Gastrocnemius medialis (tissue), 4 donors: ENCODE measurements around the gene FZD2. TPM values are rescaled to one million over a fixed set of nuclear protein-coding genes. Genes with fewer than 3 reads are reported as not detected.
"Not testable (repeated sequence)": the region's sequence is repeated elsewhere in the genome, so short reads cannot be mapped to it uniquely, and the experiment has no call there.

Experiments
- ATAC-seq, 2 donors: fragments of 150-250 bp; one replicate each; pipeline ENCODE4 v1.9.1; 2016
- DNase-seq, 2 donors: peaks; one replicate each; pipeline ENCODE4 v3.0.0-alpha.2; 2019
- H3K27ac ChIP-seq, 4 donors: fragments of 200-600 bp; sonication (generic); 1 replicate in 1 of 4; 2 replicates in 3 of 4; pipeline ENCODE4 v1.5.1; 2016 to 2018; ENCODE audit warnings: mild to moderate bottlenecking in 2 of 4, moderate library complexity in 1 of 4
- H3K27me3 ChIP-seq, 3 donors: fragments of 200-600 bp; sonication (generic) in 2 of 3; 1 replicate in 1 of 3; 2 replicates in 2 of 3; pipeline versions ENCODE4 v1.5.1 to v1.6.0; 2016 to 2019; ENCODE audit warnings: mild to moderate bottlenecking in 1 of 3, moderate library complexity in 1 of 3
- H3K36me3 ChIP-seq, 2 donors: fragments of 200-600 bp; sonication (generic) in 1 of 2; one replicate each; pipeline ENCODE4 v1.5.1; 2017 to 2018
- H3K4me1 ChIP-seq, 2 donors: fragments of 200-600 bp; sonication (generic) in 1 of 2; one replicate each; pipeline ENCODE4 v1.5.1; 2016 to 2017; ENCODE audit warnings: mild to moderate bottlenecking in 2 of 2
- H3K4me3 ChIP-seq, 4 donors: fragments of 200-600 bp; sonication (generic) in 3 of 4; 1 replicate in 1 of 4; 2 replicates in 3 of 4; pipeline ENCODE4 v1.5.1; 2016 to 2019; ENCODE audit warnings: mild to moderate bottlenecking in 2 of 4
- H3K9me3 ChIP-seq, 3 donors: fragments of 200-600 bp; sonication (generic) in 2 of 3; 1 replicate in 1 of 3; 2 replicates in 2 of 3; pipeline ENCODE4 v1.5.1; 2016 to 2019
- POLR2A ChIP-seq, 2 donors: fragments of 450-650 bp; IDR thresholded peaks; one replicate each; pipeline ENCODE4 v1.6.1; 2017; ENCODE audit warnings: antibody characterized with exemption in 2 of 2, mild to moderate bottlenecking in 2 of 2, moderate library complexity in 2 of 2
- in situ Hi-C, 4 donors: fragments of 200-750 bp; cut with MboI; loops; one replicate each; pipeline versions ENCODE4 v1.15.0 to v1.8.0; 2017; ENCODE audit warnings: low sequenced_read_pairs in 4 of 4
- intact Hi-C: fragments of 100-400 bp; cut with DNase I; formaldehyde crosslinking; loops from one replicate; pipeline ENCODE4 v1.15.1; 2023; ENCODE audit warnings: low total_unique reads
- total RNA-seq, 4 donors: library from RNA; depleted of rRNA; stranded (reverse); fragments of >200 nt; gene quantifications; one replicate each; pipeline versions ENCODE4 v1.1.0 to v1.2.3, GENCODE V29; 2016
- TF ChIP-seq, protein P1 (sequence below), 5 experiments: fragments of 450-650 bp in 3 of 5; fragments of 200-600 bp in 2 of 5; sonication (generic) in 2 of 5; IDR thresholded peaks in 4 of 5; conservative IDR thresholded peaks in 1 of 5; 1 replicate in 4 of 5; 2 replicates in 1 of 5; pipeline ENCODE4 v1.5.1; 2016 to 2019; ENCODE audit warnings: antibody characterized with exemption in 5 of 5, mild to moderate bottlenecking in 3 of 5, moderate library complexity in 3 of 5

FZD2 gene
- total RNA-seq, 4 donors from 2014 or later, result 0.31 to 0.68 (median 0.58) TPM; not detected in 1

DNA sequence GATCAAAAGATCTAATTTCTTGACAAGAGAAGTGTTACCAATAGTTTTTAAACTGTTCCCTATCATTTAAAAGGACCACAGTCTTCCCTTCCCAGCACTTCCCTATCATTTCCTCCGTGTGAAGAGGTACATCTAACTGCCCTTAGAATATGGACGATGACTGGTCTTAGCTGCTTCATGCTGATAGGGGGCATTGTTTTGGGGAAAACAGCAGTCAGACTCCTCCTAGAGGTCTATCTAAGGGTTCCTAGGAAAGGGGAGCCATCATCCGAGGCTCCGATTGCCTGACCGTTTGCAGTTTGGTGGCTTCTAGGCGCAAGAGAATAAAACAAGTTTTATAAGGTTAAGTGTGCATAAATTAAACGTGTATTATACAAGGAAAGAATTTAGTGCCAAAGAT is 7.1 kb downstream of the FZD2 start:
- ATAC-seq (no peak), DNase-seq (no peak)
- no peak overlapping the region for H3K4me3 ChIP-seq
- H3K9me3 ChIP-seq, result no peaks in the 10 kb centered on the region
- peaks cover 4 to 14% (median 14%) of the 10 kb centered on the region in 3 donors for H3K27me3 ChIP-seq
- no peak overlapping the region for H3K27ac ChIP-seq
- no peak for TF ChIP-seq POLR2A (IDR thresholded peaks at IDR 0.05)
- TF ChIP-seq, protein P1, sequence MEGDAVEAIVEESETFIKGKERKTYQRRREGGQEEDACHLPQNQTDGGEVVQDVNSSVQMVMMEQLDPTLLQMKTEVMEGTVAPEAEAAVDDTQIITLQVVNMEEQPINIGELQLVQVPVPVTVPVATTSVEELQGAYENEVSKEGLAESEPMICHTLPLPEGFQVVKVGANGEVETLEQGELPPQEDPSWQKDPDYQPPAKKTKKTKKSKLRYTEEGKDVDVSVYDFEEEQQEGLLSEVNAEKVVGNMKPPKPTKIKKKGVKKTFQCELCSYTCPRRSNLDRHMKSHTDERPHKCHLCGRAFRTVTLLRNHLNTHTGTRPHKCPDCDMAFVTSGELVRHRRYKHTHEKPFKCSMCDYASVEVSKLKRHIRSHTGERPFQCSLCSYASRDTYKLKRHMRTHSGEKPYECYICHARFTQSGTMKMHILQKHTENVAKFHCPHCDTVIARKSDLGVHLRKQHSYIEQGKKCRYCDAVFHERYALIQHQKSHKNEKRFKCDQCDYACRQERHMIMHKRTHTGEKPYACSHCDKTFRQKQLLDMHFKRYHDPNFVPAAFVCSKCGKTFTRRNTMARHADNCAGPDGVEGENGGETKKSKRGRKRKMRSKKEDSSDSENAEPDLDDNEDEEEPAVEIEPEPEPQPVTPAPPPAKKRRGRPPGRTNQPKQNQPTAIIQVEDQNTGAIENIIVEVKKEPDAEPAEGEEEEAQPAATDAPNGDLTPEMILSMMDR (IDR thresholded peaks at IDR 0.05 in 4 of 5, conservative IDR thresholded peaks at IDR 0.05 in 1 of 5), result no peak
- in situ Hi-C loops (no loop called here), intact Hi-C loops (no loop called here)
- no peaks in the 10 kb centered on the region for H3K36me3 ChIP-seq
- no peaks in the 10 kb centered on the region for H3K4me1 ChIP-seq

DNA sequence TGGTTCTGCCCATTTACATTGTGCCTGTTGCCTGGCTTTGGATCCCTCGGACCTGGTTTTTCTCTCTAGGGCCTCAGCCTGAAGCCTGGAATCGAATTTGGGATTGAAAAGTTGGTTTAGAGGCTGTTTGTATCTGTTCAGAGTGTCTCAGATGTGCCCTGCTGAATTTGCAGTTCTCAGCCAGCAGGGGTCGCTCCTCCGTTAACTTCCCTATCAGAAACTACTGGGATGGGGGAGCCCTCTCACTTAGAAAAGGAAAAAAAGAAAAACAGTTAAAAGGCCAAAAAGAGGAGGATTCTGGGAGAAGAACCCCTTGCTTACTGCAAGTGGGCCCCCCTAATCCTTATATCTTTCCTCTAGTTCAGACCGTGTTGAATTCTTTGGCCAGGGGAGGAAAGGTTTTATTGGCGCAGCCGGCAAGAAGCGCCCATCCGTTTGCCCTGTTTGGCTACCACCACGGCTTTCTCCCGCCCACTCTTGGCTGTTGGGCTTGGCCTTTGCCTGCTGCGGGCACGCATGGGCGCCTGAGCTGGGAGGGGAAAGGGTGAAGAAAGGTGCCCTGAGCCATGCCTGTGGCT is 8.7 kb downstream of the FZD2 start:
- no peak for DNase-seq
- no peak for ATAC-seq

DNA sequence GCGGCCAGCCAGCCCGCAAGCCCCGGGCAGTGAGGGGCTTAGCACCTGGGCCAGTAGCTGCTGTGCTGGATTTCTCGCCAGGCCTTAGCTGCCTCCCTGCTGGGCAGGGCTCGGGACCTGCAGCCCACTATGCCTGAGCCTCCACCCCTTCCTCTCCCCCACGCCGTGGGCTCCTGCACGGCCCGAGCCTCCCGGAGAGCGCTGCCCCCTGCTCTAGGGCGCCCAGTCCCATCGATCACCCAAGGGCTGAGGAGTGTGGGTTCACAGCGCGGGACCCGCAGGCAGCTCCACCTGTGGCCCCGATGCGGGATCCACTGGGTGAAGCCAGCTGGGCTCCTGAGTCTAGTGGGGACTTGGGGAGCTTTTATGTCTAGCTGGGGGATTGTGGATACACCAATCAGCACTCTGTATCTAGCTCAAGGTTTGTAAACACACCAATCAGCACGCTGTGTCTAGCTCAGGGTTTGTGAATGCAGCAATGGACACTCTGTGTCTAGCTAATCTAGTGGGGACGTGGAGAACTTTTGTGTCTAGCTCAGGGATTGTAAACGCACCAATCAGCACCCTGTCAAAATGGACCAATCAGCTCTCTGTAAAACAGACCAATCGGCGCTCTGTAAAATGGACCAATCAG is 11.1 kb downstream of the FZD2 start:
- H3K27ac ChIP-seq, H3K9me3 ChIP-seq, intact Hi-C loops, H3K4me3 ChIP-seq, DNase-seq, H3K36me3 ChIP-seq, ATAC-seq, in situ Hi-C loops, H3K4me1 ChIP-seq: not testable (repeated sequence)
- H3K27me3 ChIP-seq, result peaks cover 0 to 10% (median 7%) of the 10 kb centered on the region in 3 donors

More for the DNA sequence above, 8.7 kb downstream of the FZD2 start:
- TF ChIP-seq POLR2A (IDR thresholded peaks at IDR 0.05), result no peak
- TF ChIP-seq, protein P1 (IDR thresholded peaks at IDR 0.05 in 4 of 5, conservative IDR thresholded peaks at IDR 0.05 in 1 of 5), result no peak
- intact Hi-C loops, result no loop called here
- Histone ChIP-seq H3K27ac (no peak overlapping the region), H3K36me3 (no peaks in the 10 kb centered on the region), H3K4me3 (no peak overlapping the region), H3K27me3 (peaks cover 4 to 9% (median 7%) of the 10 kb centered on the region in 3 donors), H3K9me3 (no peaks in the 10 kb centered on the region), H3K4me1 (no peaks in the 10 kb centered on the region)
- in situ Hi-C loops, result no loop called here

DNA sequence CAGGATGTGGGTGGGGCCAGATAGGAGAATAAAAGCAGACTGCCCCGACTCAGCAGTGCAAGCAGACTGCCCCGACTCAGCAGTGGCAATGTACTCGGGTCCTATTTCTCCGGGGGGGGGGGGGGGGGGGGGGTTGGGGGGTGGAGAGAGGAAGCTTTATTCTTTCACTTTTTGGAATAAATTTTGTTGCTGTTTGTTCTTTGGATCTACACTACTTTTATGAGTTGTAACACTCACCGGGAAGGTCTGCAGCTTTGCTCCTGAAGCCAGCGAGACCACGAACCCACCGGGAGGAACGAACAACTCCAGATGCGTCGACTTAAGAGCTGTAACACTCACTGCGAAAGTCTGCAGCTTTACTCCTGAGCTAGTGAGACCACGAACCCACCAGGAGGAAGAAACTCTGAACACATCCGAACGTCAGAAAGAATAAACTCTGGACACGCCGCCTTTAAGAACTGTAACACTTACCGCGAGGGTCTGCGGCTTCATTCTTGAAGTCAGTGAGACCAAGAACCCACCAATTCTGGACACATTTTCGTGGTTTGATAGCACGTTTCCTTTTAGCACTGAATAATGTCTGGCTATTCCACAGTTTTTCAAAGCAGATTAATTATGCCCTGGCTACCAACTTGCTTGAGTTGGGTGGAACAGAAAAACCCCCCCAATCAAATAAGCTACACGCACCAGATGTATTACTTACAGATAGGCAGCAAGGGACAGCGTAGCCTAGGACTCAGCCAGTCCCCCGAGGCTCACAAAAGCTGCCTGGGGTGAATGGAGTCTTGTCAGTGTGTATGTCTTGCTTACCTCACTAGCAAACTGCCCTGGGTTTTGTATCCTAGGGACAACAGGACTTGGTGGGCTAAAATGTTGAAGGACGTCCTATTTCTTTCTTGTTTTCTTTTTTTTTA is 11.9 kb downstream of the FZD2 start:
- intact Hi-C loops (no loop called here), in situ Hi-C loops (no loop called here)
- H3K4me3 ChIP-seq, result no peak overlapping the region
- no peak overlapping the region for H3K27ac ChIP-seq
- no peaks in the 10 kb centered on the region for H3K9me3 ChIP-seq
- no peaks in the 10 kb centered on the region for H3K4me1 ChIP-seq
- DNase-seq (no peak), ATAC-seq (no peak)
- no peak for TF ChIP-seq POLR2A (IDR thresholded peaks at IDR 0.05)
- TF ChIP-seq, protein P1 (IDR thresholded peaks at IDR 0.05 in 4 of 5, conservative IDR thresholded peaks at IDR 0.05 in 1 of 5), result no peak
- no peaks in the 10 kb centered on the region for H3K36me3 ChIP-seq
- H3K27me3 ChIP-seq, result peaks cover 0 to 10% (median 7%) of the 10 kb centered on the region in 3 donors

DNA sequence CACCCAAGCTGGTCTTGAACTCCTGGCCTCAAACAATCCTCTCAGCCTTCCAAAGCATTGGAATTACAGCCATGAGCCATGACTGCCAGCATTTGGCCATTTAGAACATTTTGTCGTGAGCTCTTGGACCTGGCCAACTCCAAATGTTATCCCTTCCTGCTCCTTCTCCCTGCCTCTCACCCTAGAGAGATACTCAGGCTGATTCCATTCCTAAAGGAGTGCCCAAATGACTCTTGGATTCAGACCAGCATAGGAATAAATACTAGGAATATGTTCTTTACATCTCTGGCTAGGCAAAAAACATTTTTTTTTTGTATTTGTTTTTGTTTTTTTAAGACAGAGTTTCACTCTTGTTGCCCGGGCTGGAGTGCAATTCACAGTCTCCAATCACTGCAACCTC is 15.5 kb downstream of the FZD2 start:
- TF ChIP-seq, protein P1 (IDR thresholded peaks at IDR 0.05 in 4 of 5, conservative IDR thresholded peaks at IDR 0.05 in 1 of 5), result no peak
- no peak for TF ChIP-seq POLR2A (IDR thresholded peaks at IDR 0.05)
- Histone ChIP-seq H3K4me1 (no peaks in the 10 kb centered on the region), H3K27me3 (peaks cover 0 to 7% (median 4%) of the 10 kb centered on the region in 3 donors), H3K27ac (no peak overlapping the region), H3K9me3 (no peaks in the 10 kb centered on the region), H3K4me3 (no peak overlapping the region), H3K36me3 (no peaks in the 10 kb centered on the region)
- in situ Hi-C loops, result no loop called here
- no peak for DNase-seq
- intact Hi-C loops, result no loop called here
- ATAC-seq, result no peak
